ENCODE results near the gene TCEA3. TPM values are rescaled to one million over a fixed set of nuclear protein-coding genes. Genes with fewer than 3 reads are reported as not detected.
"Not testable (repeated sequence)": the region's sequence is repeated elsewhere in the genome, so short reads cannot be mapped to it uniquely, and the experiment has no call there.

Gene TCEA3
- total RNA-seq, 1 donor from 2014 or later = 5.5 TPM

DNA sequence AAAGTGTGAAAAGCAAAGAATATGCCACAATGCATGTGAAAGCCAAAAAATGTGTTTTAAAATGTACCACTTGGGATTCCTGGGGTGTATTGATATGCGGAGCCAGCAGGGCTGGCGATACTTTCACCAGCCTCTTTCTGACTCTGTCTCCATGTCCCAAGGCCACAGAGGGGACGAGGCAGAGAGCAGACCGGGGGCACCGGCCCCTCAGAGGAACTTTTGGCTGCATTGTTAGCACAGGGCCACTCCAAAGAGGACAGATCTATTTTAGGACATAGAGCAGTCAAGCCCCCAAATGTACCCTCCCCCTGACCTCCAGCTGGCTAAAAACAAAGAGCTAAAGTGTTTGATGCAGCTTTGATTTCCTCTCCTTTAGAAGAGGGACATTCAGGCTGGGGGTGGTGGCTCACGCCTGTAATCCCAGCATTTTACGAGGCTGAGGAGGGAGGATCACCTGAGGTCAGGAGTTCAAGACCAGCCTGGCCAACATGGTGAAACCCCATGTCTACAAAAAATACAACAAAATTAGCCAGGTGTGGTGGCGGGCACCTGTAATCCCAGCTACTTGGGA is 29.3 kb downstream of the TCEA3 start:
- intact Hi-C loops (cut with micrococcal nuclease) = no loop called here

DNA sequence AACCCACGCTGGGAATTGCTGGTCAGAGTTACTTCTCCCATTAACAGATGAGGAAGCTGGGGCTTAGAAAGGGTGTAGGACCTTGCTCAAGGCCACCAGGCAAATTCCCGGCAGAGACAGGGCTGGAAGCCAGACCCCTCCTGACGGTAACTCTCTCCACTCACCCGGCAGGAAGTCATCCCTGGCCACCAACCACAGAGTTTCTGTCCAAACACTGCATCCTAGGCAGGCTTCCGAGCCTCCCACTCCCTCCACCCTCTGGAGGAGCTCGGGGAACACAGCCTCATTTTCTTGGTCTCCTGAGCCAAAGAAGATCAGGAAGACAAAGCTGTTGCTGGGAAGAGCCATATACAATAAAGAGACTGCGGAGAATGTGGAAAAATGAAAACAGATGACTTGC is 29.9 kb downstream of the TCEA3 start:
- intact Hi-C loops (cut with micrococcal nuclease) = no loop called here

- intact Hi-C loops (cut with micrococcal nuclease) = no loop called here
These were observed 30.4 kb downstream of the TCEA3 start for GRCh38 chr1:23394181-23394580.

- intact Hi-C loops (cut with micrococcal nuclease) = no loop called here
These were observed 30.8 kb downstream of the TCEA3 start for GRCh38 chr1:23393706-23394105.

DNA sequence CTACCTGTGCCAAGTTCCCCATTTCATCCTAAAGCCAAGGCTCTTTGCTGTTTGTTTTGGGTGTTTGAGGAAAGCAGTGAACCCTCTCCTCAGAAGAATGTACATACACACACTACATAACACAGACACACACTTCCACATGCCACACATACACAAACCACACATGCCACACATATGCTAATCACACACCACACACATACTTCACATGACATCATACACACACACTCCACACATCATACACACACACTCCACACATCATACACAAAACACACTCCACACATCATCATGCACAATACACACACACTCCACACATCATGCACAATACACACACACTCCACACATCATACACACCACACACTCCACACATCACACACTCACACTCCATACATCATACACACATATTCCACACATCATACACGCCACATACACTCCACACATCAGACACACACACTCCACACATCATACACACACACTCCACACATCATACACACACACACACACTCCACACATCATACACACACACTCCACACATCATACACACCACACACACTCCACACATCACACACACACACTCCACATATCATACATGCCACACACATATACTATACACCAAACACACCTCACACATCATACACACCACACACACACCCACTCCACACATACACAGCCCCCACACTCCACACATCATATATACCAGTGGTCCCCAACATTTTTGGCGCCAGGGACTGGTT is 32.3 kb downstream of the TCEA3 start:
- intact Hi-C loops (cut with micrococcal nuclease) = no loop called here

DNA sequence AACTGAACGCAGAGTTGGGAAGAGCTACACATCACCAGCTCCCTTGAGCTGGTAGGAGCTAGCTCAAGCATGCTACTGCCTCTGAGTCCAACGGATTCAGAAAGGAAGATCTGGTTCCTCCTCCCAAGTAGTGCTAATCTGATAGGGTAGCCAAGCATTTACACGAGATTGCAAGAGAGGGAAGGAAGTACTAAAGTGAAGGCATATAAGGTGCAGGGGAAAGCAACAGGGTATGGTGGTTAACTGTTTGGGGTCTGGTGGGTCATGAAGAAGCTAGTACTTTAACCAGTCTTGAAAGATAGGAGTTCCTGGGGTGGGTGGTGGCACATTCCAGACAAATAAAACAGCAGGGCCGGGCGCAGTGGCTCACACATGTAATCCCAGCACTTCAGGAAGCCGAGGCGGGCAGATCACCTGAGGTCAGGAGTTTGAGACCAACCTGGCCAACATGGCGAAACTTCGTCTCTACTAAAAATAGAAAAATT is 34.7 kb downstream of the TCEA3 start:
- intact Hi-C loops (cut with micrococcal nuclease) = no loop called here

DNA sequence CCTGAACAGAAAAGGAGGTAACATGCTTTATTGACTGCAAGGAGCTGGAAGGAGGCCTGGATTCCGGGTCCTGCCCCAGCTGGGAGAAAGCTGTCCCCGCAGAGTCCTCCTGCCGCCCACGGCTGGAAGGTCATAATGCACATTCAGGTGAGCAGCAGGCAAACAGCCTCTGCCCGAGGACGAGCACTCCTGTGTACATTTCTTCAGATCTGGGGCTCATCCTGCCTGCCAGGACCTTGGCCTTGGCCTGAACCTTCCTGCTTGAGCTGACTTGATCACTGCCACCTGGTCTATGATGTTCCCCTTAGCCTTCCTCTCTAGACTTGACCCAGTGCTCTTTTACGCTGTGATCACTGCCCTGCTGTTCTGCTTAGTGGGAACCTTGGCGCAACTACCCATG is 37.1 kb downstream of the TCEA3 start:
- intact Hi-C loops (cut with micrococcal nuclease) = no loop called here

DNA sequence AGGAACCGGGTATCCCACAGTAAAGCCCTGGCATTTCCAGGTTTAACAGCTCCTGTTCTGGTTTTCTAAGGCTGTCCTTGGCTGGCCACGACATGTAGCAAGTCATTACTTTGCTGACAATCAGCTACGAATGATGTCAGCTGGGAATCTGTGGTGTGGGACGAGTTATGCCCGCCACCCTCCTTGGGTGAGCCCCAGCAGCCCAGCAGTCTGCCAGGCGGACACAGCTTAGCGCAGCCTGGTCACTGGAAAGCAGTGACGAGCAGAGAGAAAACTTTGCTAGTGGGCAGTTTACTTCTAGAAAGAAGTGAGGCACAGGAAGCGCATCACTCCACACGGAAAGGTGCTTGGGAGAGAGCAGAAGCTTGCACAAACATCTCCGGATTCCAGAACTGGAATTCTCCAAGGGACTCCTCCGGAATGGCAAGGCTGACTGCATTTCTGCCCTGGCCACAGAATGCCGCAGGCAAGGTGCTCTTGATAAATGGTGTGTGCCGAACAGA is 39.4 kb downstream of the TCEA3 start:
- intact Hi-C loops (cut with micrococcal nuclease) = no loop called here

GRCh38 chr1:23384312-23385058 is 40.1 kb downstream of the TCEA3 start:
- intact Hi-C loops (cut with micrococcal nuclease) = no loop called here

GRCh38 chr1:23383577-23384311 is 40.8 kb downstream of the TCEA3 start:
- intact Hi-C loops (cut with micrococcal nuclease) = no loop called here

- intact Hi-C loops (cut with micrococcal nuclease) = no loop called here
These were observed 43.2 kb downstream of the TCEA3 start for GRCh38 chr1:23381233-23381885.

- intact Hi-C loops (cut with micrococcal nuclease) = no loop called here
These were observed 43.8 kb downstream of the TCEA3 start for GRCh38 chr1:23380719-23381118.

DNA sequence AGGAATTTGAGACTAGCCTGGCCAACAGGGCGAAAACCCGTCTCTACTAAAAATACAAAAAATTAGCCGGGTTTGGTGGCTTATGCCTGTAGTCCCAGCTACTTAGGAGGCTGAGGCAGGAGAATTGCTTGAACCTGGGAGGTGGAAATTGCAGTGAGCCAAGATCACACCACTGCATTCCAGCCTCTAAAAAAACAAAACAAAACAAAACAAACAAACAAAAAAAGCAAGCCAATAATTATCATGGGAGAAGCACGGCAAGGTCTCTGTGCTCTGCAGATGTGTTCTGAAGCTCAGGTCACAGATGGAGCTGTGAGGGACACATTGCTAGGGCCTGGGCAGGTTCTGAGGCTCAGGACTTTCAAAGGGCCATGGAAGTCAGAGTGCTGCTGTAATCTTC is 44.3 kb downstream of the TCEA3 start:
- intact Hi-C loops (cut with micrococcal nuclease) = not testable (repeated sequence)

DNA sequence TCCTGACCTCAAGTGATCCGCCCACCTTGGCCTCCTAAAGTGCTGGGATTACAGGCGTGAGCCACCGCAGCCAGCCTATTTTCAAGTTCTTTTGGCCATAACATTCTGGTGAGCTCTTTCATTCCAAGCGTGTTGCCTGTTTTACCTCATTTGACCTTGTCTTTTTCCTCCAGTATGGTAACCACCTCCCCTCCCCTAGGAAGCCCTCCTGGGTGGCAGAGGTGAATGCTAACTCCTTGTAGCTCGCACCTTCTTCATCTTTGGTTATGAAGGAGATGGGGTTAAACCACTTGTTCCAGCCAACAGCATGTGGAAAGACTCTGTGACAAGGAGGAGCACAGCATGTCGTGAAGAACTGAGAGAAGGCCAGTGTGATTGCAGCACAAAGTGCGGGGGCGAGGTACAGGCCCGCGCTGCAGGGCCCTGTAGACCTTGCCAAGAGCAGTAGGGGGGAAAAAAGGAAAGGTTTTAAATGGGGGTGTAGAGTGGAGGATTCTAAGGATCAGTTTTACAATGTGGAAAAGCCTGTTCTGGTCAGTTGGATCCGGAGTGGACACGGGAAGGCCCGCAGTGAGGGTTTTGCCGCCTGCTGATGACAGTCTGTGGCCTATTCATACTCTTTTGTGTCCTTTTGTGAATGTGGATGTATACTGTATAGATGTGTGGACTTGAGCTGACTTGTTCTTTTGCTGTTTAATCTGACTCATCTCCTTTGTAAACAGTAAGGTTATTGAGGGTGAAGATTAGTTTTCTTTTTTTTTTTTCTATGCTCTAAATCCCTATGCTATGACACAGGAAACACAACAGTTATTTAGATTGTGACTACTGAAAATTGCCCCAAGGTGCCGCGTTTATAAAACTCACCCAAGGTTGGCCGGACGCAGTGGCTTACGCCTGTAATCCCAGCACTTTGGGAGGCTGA is 47.4 kb downstream of the TCEA3 start:
- intact Hi-C loops (cut with micrococcal nuclease) = no loop called here

DNA sequence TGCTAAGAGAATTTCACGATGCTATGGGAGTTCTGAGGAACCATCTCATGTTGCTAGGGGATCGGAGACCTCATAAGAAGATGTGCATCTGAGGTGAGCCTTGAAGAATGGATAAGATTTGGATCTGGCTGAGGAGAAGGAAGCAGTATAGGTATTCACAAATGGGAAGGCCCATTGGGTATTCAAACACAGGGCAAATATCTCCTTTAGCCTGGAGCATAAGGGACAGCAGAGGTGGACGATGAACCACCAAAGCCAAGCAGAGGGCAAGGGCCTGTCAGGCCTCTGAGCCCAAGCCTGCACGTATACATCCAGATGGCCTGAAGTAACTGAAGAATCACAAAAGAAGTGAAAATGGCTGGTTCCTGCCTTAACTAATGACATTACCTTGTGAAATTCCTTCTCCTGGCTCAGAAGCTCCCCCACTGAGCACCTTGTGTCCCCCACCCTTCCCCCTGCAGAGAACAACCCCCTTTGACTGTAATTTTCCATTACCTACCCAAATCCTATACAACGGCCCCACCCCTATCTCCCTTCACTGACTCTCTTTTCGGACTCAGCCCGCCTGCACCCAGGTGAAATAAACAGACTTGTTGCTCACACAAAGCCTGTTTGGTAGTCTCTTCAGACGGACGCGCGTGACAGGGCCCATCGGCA is 50.3 kb downstream of the TCEA3 start:
- intact Hi-C loops (cut with micrococcal nuclease) = not testable (repeated sequence)

- intact Hi-C loops (cut with micrococcal nuclease) = no loop called here
These were observed 52.3 kb downstream of the TCEA3 start for GRCh38 chr1:23371987-23372880.

- intact Hi-C loops (cut with micrococcal nuclease) = no loop called here
These were observed 53.6 kb downstream of the TCEA3 start for GRCh38 chr1:23370709-23371584.
